Measurements from ENCODE around the gene TTC21A. TPM values are rescaled to one million over a fixed set of nuclear protein-coding genes. Genes with fewer than 3 reads are reported as not detected.

The TTC21A gene
- total and polyA plus RNA-seq, 8 donors: 3.1 to 31.3 (median 6.1) TPM

- intact Hi-C loops (cut with DNase I): no loop called here
- Histone ChIP-seq H3K27ac (no peak overlapping the region), H3K4me3 (no peak overlapping the region), H3K9me3 (no peaks in the 10 kb centered on the region), H3K36me3 (no peaks in the 10 kb centered on the region), H3K4me1 (no peaks in the 10 kb centered on the region), H3K27me3 (no peaks in the 10 kb centered on the region)
- FAIRE-seq: no peak
- peak in 1 of 4 donors; percentile 21 for ATAC-seq
- WGBS, 2 donors: 75 to 76% methylated on average over 11 of the region's 11 CpGs
- peak in 1 of 6 donors; percentile 28 for DNase-seq
- TF ChIP-seq, protein P1, sequence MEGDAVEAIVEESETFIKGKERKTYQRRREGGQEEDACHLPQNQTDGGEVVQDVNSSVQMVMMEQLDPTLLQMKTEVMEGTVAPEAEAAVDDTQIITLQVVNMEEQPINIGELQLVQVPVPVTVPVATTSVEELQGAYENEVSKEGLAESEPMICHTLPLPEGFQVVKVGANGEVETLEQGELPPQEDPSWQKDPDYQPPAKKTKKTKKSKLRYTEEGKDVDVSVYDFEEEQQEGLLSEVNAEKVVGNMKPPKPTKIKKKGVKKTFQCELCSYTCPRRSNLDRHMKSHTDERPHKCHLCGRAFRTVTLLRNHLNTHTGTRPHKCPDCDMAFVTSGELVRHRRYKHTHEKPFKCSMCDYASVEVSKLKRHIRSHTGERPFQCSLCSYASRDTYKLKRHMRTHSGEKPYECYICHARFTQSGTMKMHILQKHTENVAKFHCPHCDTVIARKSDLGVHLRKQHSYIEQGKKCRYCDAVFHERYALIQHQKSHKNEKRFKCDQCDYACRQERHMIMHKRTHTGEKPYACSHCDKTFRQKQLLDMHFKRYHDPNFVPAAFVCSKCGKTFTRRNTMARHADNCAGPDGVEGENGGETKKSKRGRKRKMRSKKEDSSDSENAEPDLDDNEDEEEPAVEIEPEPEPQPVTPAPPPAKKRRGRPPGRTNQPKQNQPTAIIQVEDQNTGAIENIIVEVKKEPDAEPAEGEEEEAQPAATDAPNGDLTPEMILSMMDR (IDR thresholded peaks at IDR 0.05): no peak
Measured at GRCh38 chr3:39132096-39133092, 24.9 kb downstream of the TTC21A start.

- Histone ChIP-seq H3K36me3 (no peaks in the 10 kb centered on the region), H3K27me3 (no peaks in the 10 kb centered on the region), H3K27ac (no peak overlapping the region), H3K9me3 (no peaks in the 10 kb centered on the region), H3K4me1 (no peaks in the 10 kb centered on the region), H3K4me3 (no peak overlapping the region)
- no peak for FAIRE-seq
- no peak for ATAC-seq
- WGBS, 2 donors: 96 to 98% methylated on average over 1 of the region's 1 CpG
- intact Hi-C loops (cut with DNase I): no loop called here
- TF ChIP-seq, protein P1 (IDR thresholded peaks at IDR 0.05): no peak
- peak in 1 of 6 donors; percentile 23 for DNase-seq
Measured at GRCh38 chr3:39133093-39133490, 25.6 kb downstream of the TTC21A start.

DNA sequence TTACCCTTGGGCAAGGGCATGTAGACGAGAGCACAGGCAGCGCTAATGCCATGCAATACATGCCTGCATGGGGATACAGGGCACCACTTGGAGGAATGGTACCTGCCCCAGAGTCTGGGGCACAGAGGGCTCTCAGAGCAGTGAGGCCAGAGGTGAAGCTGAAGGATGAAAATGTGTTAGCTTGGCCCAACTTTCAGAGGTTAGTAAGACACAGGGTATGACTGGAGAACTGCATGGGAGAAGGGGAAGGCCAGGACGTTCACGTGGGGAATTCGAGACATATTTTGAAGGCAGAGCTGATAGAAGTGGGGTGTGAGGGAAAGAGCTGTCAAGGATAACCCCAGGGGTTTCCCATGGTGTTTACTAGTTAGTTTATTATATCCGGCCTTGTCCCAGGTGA is 26.3 kb downstream of the TTC21A start:
- H3K4me1 ChIP-seq: no peaks in the 10 kb centered on the region
- intact Hi-C loops (cut with DNase I): no loop called here

GRCh38 chr3:39134305-39134704 is 26.8 kb downstream of the TTC21A start:
- Histone ChIP-seq H3K4me3 (no peak overlapping the region), H3K9me3 (no peaks in the 10 kb centered on the region), H3K4me1 (no peaks in the 10 kb centered on the region), H3K36me3 (no peaks in the 10 kb centered on the region), H3K27ac (no peak overlapping the region), H3K27me3 (no peaks in the 10 kb centered on the region)
- TF ChIP-seq, protein P1 (IDR thresholded peaks at IDR 0.05): no peak
- FAIRE-seq (no peak), DNase-seq (peak in 2 of 6 donors; percentile 11 to 33), ATAC-seq (no peak)
- 82 to 84% methylated on average over 7 of the region's 7 CpGs for WGBS, 2 donors
- intact Hi-C loops (cut with DNase I): no loop called here

More for the DNA sequence above, 26.3 kb downstream of the TTC21A start:
- H3K9me3 ChIP-seq: no peaks in the 10 kb centered on the region
- no peak overlapping the region for H3K27ac ChIP-seq
- H3K4me3 ChIP-seq: no peak overlapping the region
- DNase-seq: peak in 1 of 6 donors; percentile 8
- WGBS, 2 donors: 70 to 73% methylated on average over 6 of the region's 6 CpGs
- TF ChIP-seq, protein P1 (IDR thresholded peaks at IDR 0.05): no peak
- no peaks in the 10 kb centered on the region for H3K36me3 ChIP-seq
- no peak for FAIRE-seq
- ATAC-seq: no peak
- no peaks in the 10 kb centered on the region for H3K27me3 ChIP-seq
